B cell (primary cell): ENCODE data around the gene IRF2BPL. TPM values are rescaled to one million over a fixed set of nuclear protein-coding genes. Genes with fewer than 3 reads are reported as not detected.
A peak's percentile ranks its signal among the peaks of the same experiment; 100 is the strongest.

Experiments
- ATAC-seq: fragments of 200-7000 bp; cut with Tn5 transposase; one replicate; pipeline ENCODE4 v1.10.0; 2021; ENCODE audit warnings: low read depth, mild to moderate bottlenecking, moderate number of reproducible peaks, moderate library complexity
- CTCF ChIA-PET: fragments of 350-600 bp; sonication (Branson Sonifier 250); formaldehyde crosslinking; loops from one replicate; lab custom pipeline; 2021; ENCODE audit warnings: antibody characterized with exemption, inconsistent platforms; lab: Charles Lee
- POLR2A ChIA-PET: fragments of 350-600 bp; sonication (Branson Sonifier 250); formaldehyde crosslinking; loops from one replicate; lab custom pipeline; 2021; ENCODE audit warnings: antibody characterized with exemption; lab: Charles Lee
- DNase-seq: peaks from one replicate; pipeline ENCODE4 v3.0.0; 2013
- H2AFZ ChIP-seq: 2 replicates; pipeline ENCODE4 v1.6.1; 2012; ENCODE audit warnings: mild to moderate bottlenecking, low read depth, low read length; ENCODE audit not compliant: insufficient read depth, poor library complexity, severe bottlenecking
- H3K27ac ChIP-seq, 2 donors: 1 replicate in 1 of 2; 2 replicates in 1 of 2; pipeline ENCODE4 v1.5.1; 2012 to 2013; ENCODE audit warnings: low read length in 2 of 2, mild to moderate bottlenecking in 2 of 2, moderate library complexity in 1 of 2
- H3K27me3 ChIP-seq, 4 experiments: fragments of 200-600 bp in 1 of 4; sonication (generic) in 1 of 4; replicated peaks in 1 of 4; 1 replicate in 2 of 4; 2 replicates in 2 of 4; pipeline versions ENCODE4 v1.6.1 to v1.7.0; 2013 to 2016; ENCODE audit warnings: low read length in 3 of 4, mild to moderate bottlenecking in 2 of 4, mixed read lengths in 1 of 4, moderate library complexity in 1 of 4; ENCODE audit not compliant: insufficient read depth in 4 of 4, control insufficient read depth in 3 of 4; ENCODE audit errors: control extremely low read depth in 1 of 4
- H3K36me3 ChIP-seq, 2 experiments: replicated peaks in 1 of 2; 1 replicate in 1 of 2; 2 replicates in 1 of 2; pipeline versions ENCODE4 v1.6.1 to v1.7.1; 2013; ENCODE audit warnings: low read length in 1 of 2; ENCODE audit not compliant: insufficient read depth in 2 of 2, control insufficient read depth in 1 of 2; ENCODE audit errors: control extremely low read depth in 1 of 2, extremely low read depth in 1 of 2
- H3K4me1 ChIP-seq, 2 donors: fragments of 200-600 bp in 1 of 2; sonication (generic) in 1 of 2; 1 replicate in 1 of 2; 2 replicates in 1 of 2; pipeline versions ENCODE4 v1.5.1 to v1.6.1; 2013 to 2017; ENCODE audit warnings: low read length in 2 of 2; ENCODE audit not compliant: control insufficient read depth in 2 of 2, insufficient read depth in 2 of 2
- H3K4me2 ChIP-seq: replicated peaks from 2 replicates; pipeline ENCODE3; 2012; ENCODE audit warnings: mild to moderate bottlenecking, low read depth, low read length; ENCODE audit not compliant: poor library complexity, severe bottlenecking
- H3K4me3 ChIP-seq, 5 experiments: fragments of 200-600 bp in 1 of 5; sonication (generic) in 1 of 5; 1 replicate in 3 of 5; 2 replicates in 2 of 5; pipeline versions ENCODE4 v1.5.1 to v1.7.0; 2011 to 2016; ENCODE audit warnings: low read length in 4 of 5, mild to moderate bottlenecking in 4 of 5, low read depth in 2 of 5, control low read depth in 1 of 5, moderate library complexity in 1 of 5; ENCODE audit not compliant: insufficient read depth in 1 of 5; ENCODE audit errors: control extremely low read depth in 1 of 5, extremely low read depth in 1 of 5
- H3K79me2 ChIP-seq: fragments of 200-600 bp; sonication (generic); one replicate; pipeline ENCODE4 v1.6.0; 2016; ENCODE audit warnings: low read length; ENCODE audit not compliant: control insufficient read depth, insufficient read depth
- H3K9ac ChIP-seq: fragments of 200-600 bp; sonication (generic); 2 replicates; pipeline ENCODE4 v1.6.1; 2017; ENCODE audit warnings: mild to moderate bottlenecking, low read length, moderate library complexity
- H3K9me3 ChIP-seq, 3 donors: one replicate each; pipeline versions ENCODE4 v1.6.1 to v1.7.1; 2013; ENCODE audit warnings: low read length in 2 of 3; ENCODE audit not compliant: control insufficient read depth in 2 of 3, insufficient read depth in 1 of 3; ENCODE audit errors: control extremely low read depth in 1 of 3
- H4K20me1 ChIP-seq: 2 replicates; pipeline ENCODE4 v1.6.0; 2012; ENCODE audit warnings: mild to moderate bottlenecking, low read length; ENCODE audit not compliant: insufficient read depth, control insufficient read depth, poor library complexity, severe bottlenecking
- H3K27ac Mint-ChIP-seq: one replicate; pipeline ENCODE4 v1.8.0; 2021; ENCODE audit warnings: mixed read lengths
- H3K27me3 Mint-ChIP-seq: one replicate; pipeline ENCODE4 v1.8.0; 2021; ENCODE audit warnings: mixed read lengths
- H3K4me1 Mint-ChIP-seq: one replicate; pipeline ENCODE4 v1.8.0; 2021; ENCODE audit warnings: mixed read lengths
- H3K4me3 Mint-ChIP-seq: one replicate; pipeline ENCODE4 v1.8.0; 2021; ENCODE audit warnings: mixed read lengths
- H3K9me3 Mint-ChIP-seq: one replicate; pipeline ENCODE4 v1.8.0; 2022; ENCODE audit warnings: mixed read lengths; ENCODE audit not compliant: insufficient read depth
- CTCF ChIP-seq: fragments of 200-600 bp; IDR thresholded peaks from one replicate; pipeline ENCODE4 v1.8.0; 2022; ENCODE audit warnings: antibody characterized with exemption, mild to moderate bottlenecking
- EZH2 ChIP-seq: IDR thresholded peaks from 2 replicates; pipeline ENCODE4 v1.6.1; 2012; ENCODE audit warnings: borderline replicate concordance, low read depth, mild to moderate bottlenecking, moderate library complexity, low read length; ENCODE audit not compliant: insufficient read depth, poor library complexity, severe bottlenecking
- WGBS: methylation state at CpG from one replicate; pipeline ENCODE4 v1.1.5; 2013; ENCODE audit warnings: missing lambda C conversion rate; ENCODE audit not compliant: insufficient coverage; 5-methylcytosine and 5-hydroxymethylcytosine counted together
- intact Hi-C: fragments of 100-400 bp; cut with micrococcal nuclease; formaldehyde crosslinking; loops from one replicate; pipeline ENCODE4 v1.10.0; 2022
- polyA plus RNA-seq: library from polyadenylated mRNA; depleted of rRNA; stranded (reverse); fragments of >200 nt; gene quantifications from 2 replicates; pipeline ENCODE4 v1.2.3, GENCODE V29; 2012
- total RNA-seq, 2 donors: library from RNA; stranded (reverse); fragments of 120-200 nt in 1 of 2; gene quantifications; 1 replicate in 1 of 2; 2 replicates in 1 of 2; pipeline versions ENCODE4 v1.2.3 to v1.2.4, GENCODE V29; 2013 to 2022

Gene IRF2BPL
- total and polyA plus RNA-seq, 2 donors (not counting 1 experiment from before 2014, with no cell fraction given), result 27.9 to 34.0 TPM

DNA sequence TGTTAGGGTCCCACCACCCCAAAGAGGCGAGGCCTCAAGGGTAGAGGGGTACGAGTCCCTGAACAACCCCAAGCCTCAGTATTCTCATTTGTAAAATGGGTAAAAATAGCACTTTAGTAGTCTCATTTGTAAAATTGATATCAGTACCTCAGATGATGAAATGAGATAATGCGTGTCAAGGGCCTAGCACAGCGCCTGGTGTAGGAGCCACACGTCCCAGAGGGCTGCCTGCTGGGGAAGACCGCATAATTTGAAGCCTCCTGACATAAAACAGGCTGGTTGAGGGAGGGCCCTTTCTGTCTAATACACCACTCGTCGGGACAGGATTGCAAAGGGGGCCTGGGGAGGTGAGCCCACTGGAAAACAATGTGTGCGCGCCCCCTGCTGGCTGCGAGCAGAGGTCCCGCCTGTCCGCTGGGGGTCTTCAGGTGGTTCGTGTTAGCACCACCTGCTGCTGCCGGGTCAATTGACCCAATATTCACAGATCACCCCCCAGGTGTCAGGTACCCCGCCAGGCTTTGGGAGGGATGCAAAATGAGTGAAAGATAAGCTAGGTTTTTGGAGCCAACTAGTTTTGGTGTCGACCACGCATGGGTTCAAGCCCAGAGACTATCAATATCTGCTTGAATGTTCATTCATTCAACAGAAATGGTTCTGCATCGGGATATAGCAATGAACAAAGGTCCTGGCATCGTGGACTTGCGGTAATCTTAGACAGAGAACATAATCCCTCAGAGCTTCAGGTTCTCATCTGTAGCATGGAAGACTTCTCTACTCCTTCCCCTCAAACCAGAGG lies 24.7 kb upstream of the IRF2BPL start:
- Histone ChIP-seq H3K9ac (no peak overlapping the region), H3K9me3 (peaks cover 0 to 8% (median 0%) of the 10 kb centered on the region in 3 donors), H2AFZ (no peak overlapping the region), H3K27me3 (no peaks in the 10 kb centered on the region), H3K4me1 (peaks cover 11 to 15% of the 10 kb centered on the region in 2 donors), H3K4me3 (no peak overlapping the region), H4K20me1 (no peaks in the 10 kb centered on the region), H3K79me2 (no peaks in the 10 kb centered on the region), H3K27ac (no peak overlapping the region), H3K36me3 (no peaks in the 10 kb centered on the region), H3K4me2 (peak overlapping the region; percentile 36)
- peaks cover 7% of the 10 kb centered on the region for H3K4me1 Mint-ChIP-seq
- intact Hi-C loops, result loop anchor here (1.0 kb wide), 8 partner anchors 15 to 181 kb away; no protein-coding TSS in a partner anchor
- CTCF ChIA-PET, result interaction anchor here (0.6 to 12.6 kb wide), 34 partner anchors 9 to 211 kb away, joined by 3 to 194 read pairs (median 4); partner anchors contain the start of gene IRF2BPL
- 30% methylated on average over 15 of the region's 21 CpGs for WGBS
- H3K4me3 Mint-ChIP-seq, result no peak overlapping the region
- H3K9me3 Mint-ChIP-seq, result no peaks in the 10 kb centered on the region
- POLR2A ChIA-PET, result interaction anchor here (1.0 to 1.4 kb wide), 3 partner anchors 26 to 177 kb away, joined by 4 to 9 read pairs (median 7); no protein-coding TSS in a partner anchor
- TF ChIP-seq CTCF (peak; percentile 95), EZH2 (no peak)
- no peaks in the 10 kb centered on the region for H3K27me3 Mint-ChIP-seq
- DNase-seq, result peak; percentile 89
- no peak overlapping the region for H3K27ac Mint-ChIP-seq
- peak; percentile 94 for ATAC-seq
